CD4-positive, alpha-beta T cell (primary cell): ENCODE results near the gene RND2. TPM values are rescaled to one million over a fixed set of nuclear protein-coding genes. Genes with fewer than 3 reads are reported as not detected.
A peak's percentile ranks its signal among the peaks of the same experiment; 100 is the strongest.

Experiments used
- ATAC-seq: fragments of 200-7000 bp; cut with Tn5 transposase; one replicate; pipeline ENCODE4 v1.10.0; 2022; ENCODE audit warnings: mild to moderate bottlenecking; ENCODE audit not compliant: poor library complexity
- CTCF ChIA-PET: fragments of 350-600 bp; sonication (Branson Sonifier 250); formaldehyde crosslinking; loops from one replicate; lab custom pipeline; 2021; ENCODE audit warnings: antibody characterized with exemption, inconsistent platforms; lab: Charles Lee
- POLR2A ChIA-PET: fragments of 350-600 bp; sonication (Branson Sonifier 250); formaldehyde crosslinking; loops from one replicate; lab custom pipeline; 2021; ENCODE audit warnings: antibody characterized with exemption, inconsistent platforms; lab: Charles Lee
- DNase-seq, 14 experiments: peaks; one replicate each; pipeline ENCODE4 v3.0.0-alpha.2; 2013 to 2020; ENCODE audit warnings: mixed read lengths in 2 of 14
- H3K27ac ChIP-seq, 2 donors: one replicate each; pipeline versions ENCODE4 v1.5.1 to v1.7.0; 2013; ENCODE audit warnings: low read length in 2 of 2, low read depth in 1 of 2, mild to moderate bottlenecking in 1 of 2
- H3K27me3 ChIP-seq, 2 experiments: 1 replicate in 1 of 2; 2 replicates in 1 of 2; pipeline versions ENCODE4 v1.6.1 to v1.7.0; 2013; ENCODE audit warnings: low read length in 2 of 2, control low read depth in 1 of 2, mild to moderate bottlenecking in 1 of 2, moderate library complexity in 1 of 2; ENCODE audit not compliant: insufficient read depth in 2 of 2, control insufficient read depth in 1 of 2
- H3K36me3 ChIP-seq: one replicate; pipeline ENCODE4 v1.6.1; 2013; ENCODE audit warnings: low read length, control low read depth; ENCODE audit not compliant: insufficient read depth
- H3K4me1 ChIP-seq: one replicate; pipeline ENCODE4 v1.6.1; 2013; ENCODE audit warnings: low read length, control low read depth; ENCODE audit not compliant: insufficient read depth
- H3K4me3 ChIP-seq: one replicate; pipeline ENCODE4 v1.5.1; 2013; ENCODE audit warnings: mild to moderate bottlenecking, low read length, moderate library complexity
- H3K9me3 ChIP-seq, 2 experiments: 1 replicate in 1 of 2; 2 replicates in 1 of 2; pipeline versions ENCODE4 v1.6.1 to v1.7.0; 2013; ENCODE audit warnings: low read length in 2 of 2, mild to moderate bottlenecking in 2 of 2, control low read depth in 1 of 2, moderate library complexity in 1 of 2; ENCODE audit not compliant: control insufficient read depth in 1 of 2, insufficient read depth in 1 of 2
- H3K27ac Mint-ChIP-seq: one replicate; pipeline ENCODE4 v1.8.0; 2020; ENCODE audit warnings: mixed read lengths
- H3K27me3 Mint-ChIP-seq: one replicate; pipeline ENCODE4 v1.8.0; 2021; ENCODE audit warnings: mixed read lengths
- H3K36me3 Mint-ChIP-seq: one replicate; pipeline ENCODE4 v1.8.0; 2021; ENCODE audit warnings: low read depth, mixed read lengths
- H3K4me1 Mint-ChIP-seq: one replicate; pipeline ENCODE4 v1.8.0; 2021; ENCODE audit warnings: low read depth, mixed read lengths
- H3K4me3 Mint-ChIP-seq: one replicate; pipeline ENCODE4 v1.8.0; 2020; ENCODE audit warnings: mild to moderate bottlenecking, mixed read lengths
- H3K9me3 Mint-ChIP-seq: one replicate; pipeline ENCODE4 v1.8.0; 2020; ENCODE audit warnings: mixed read lengths
- intact Hi-C, 2 experiments: fragments of 100-400 bp; cut with DNase I in 1 of 2; cut with micrococcal nuclease in 1 of 2; formaldehyde crosslinking; loops; one replicate each; pipeline versions ENCODE4 v1.15.1 to v1.9.0; 2023 to 2025; cut with DNase I, micrococcal nuclease
- total RNA-seq, 174 experiments: library from RNA in 2 of 174; stranded (reverse) in 2 of 174; gene quantifications; one replicate each; pipeline ENCODE4 v1.2.3 and lab custom pipeline; 2021 to 2026
- TF ChIP-seq, protein P1 (sequence below): fragments of 200-600 bp; IDR thresholded peaks from one replicate; pipeline ENCODE4 v1.8.0; 2022; ENCODE audit warnings: antibody characterized with exemption, mild to moderate bottlenecking

Gene RND2
- total RNA-seq, 2 experiments from 2014 or later: 0.27 to 0.28 TPM

- CTCF ChIA-PET: interaction anchor here (1.2 kb wide), 1 partner anchor 28 kb away, joined by 4 read pairs; the partner anchor contains the start of gene RPL27
These were observed 1.6 kb downstream of the RND2 start for GRCh38 chr17:43026595-43026994.

GRCh38 chr17:43027091-43028032, 2.3 kb downstream of the RND2 start:
- H3K27me3 ChIP-seq: no peaks in the 10 kb centered on the region
- TF ChIP-seq, protein P1, sequence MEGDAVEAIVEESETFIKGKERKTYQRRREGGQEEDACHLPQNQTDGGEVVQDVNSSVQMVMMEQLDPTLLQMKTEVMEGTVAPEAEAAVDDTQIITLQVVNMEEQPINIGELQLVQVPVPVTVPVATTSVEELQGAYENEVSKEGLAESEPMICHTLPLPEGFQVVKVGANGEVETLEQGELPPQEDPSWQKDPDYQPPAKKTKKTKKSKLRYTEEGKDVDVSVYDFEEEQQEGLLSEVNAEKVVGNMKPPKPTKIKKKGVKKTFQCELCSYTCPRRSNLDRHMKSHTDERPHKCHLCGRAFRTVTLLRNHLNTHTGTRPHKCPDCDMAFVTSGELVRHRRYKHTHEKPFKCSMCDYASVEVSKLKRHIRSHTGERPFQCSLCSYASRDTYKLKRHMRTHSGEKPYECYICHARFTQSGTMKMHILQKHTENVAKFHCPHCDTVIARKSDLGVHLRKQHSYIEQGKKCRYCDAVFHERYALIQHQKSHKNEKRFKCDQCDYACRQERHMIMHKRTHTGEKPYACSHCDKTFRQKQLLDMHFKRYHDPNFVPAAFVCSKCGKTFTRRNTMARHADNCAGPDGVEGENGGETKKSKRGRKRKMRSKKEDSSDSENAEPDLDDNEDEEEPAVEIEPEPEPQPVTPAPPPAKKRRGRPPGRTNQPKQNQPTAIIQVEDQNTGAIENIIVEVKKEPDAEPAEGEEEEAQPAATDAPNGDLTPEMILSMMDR: no peak
- CTCF ChIA-PET: interaction anchor here (1.2 kb wide), 1 partner anchor 29 kb away, joined by 4 read pairs; the partner anchor contains the start of gene RPL27
- POLR2A ChIA-PET: no interaction called here
- H3K27me3 Mint-ChIP-seq: no peaks in the 10 kb centered on the region
- H3K4me3 ChIP-seq: no peak overlapping the region
- H3K4me1 ChIP-seq: peaks cover 27% of the 10 kb centered on the region
- H3K4me3 Mint-ChIP-seq: peak overlapping the region; percentile 73
- no peaks in the 10 kb centered on the region for H3K9me3 Mint-ChIP-seq
- ATAC-seq: no peak
- peak in 1 of 14 experiments; percentile 18 for DNase-seq
- intact Hi-C loops: loop anchor here (5.0 to 10.0 kb wide), 3 partner anchors 97 to 140 kb away; partner anchors contain the start of gene BRCA1 (in 2 of the 2)
- H3K9me3 ChIP-seq: no peaks in the 10 kb centered on the region
- H3K36me3 ChIP-seq: no peaks in the 10 kb centered on the region
- no peak overlapping the region for H3K27ac ChIP-seq
- no peak overlapping the region for H3K27ac Mint-ChIP-seq
- peaks cover 9% of the 10 kb centered on the region for H3K4me1 Mint-ChIP-seq
- no peaks in the 10 kb centered on the region for H3K36me3 Mint-ChIP-seq

More at GRCh38 chr17:43026595-43026994, 1.6 kb downstream of the RND2 start:
- TF ChIP-seq, protein P1: no peak
- intact Hi-C loops: loop anchor here (5.0 to 10.0 kb wide), 3 partner anchors 98 to 141 kb away; partner anchors contain the start of gene BRCA1 (in 2 of the 2)
- Mint-ChIP-seq H3K9me3 (no peaks in the 10 kb centered on the region), H3K4me3 (peak overlapping the region; percentile 75), H3K27ac (no peak overlapping the region), H3K4me1 (peaks cover 12% of the 10 kb centered on the region), H3K27me3 (no peaks in the 10 kb centered on the region), H3K36me3 (no peaks in the 10 kb centered on the region)
- no peaks in the 10 kb centered on the region for H3K36me3 ChIP-seq
- H3K4me3 ChIP-seq: no peak overlapping the region
- peaks cover 30% of the 10 kb centered on the region for H3K4me1 ChIP-seq
- no peak overlapping the region for H3K27ac ChIP-seq
- ATAC-seq (no peak), DNase-seq (peak in 1 of 14 experiments; percentile 40)
- H3K9me3 ChIP-seq: no peaks in the 10 kb centered on the region
- H3K27me3 ChIP-seq: no peaks in the 10 kb centered on the region
- POLR2A ChIA-PET: interaction anchor here (1.5 kb wide), 1 partner anchor 341 kb away, joined by 3 read pairs; no protein-coding TSS in a partner anchor

- H3K36me3 Mint-ChIP-seq: no peaks in the 10 kb centered on the region
- no peaks in the 10 kb centered on the region for H3K27me3 Mint-ChIP-seq
- ATAC-seq (no peak), DNase-seq (peak in 1 of 14 experiments; percentile 23)
- ChIA-PET POLR2A (interaction anchor here (0.6 kb wide), 1 partner anchor 207 kb away, joined by 3 read pairs; no protein-coding TSS in a partner anchor), CTCF (no interaction called here)
- H3K9me3 ChIP-seq: no peaks in the 10 kb centered on the region
- H3K27me3 ChIP-seq: no peaks in the 10 kb centered on the region
- H3K4me3 Mint-ChIP-seq: peak overlapping the region; percentile 65
- H3K27ac Mint-ChIP-seq: no peak overlapping the region
- intact Hi-C loops: loop anchor here (5.0 to 10.0 kb wide), 3 partner anchors 96 to 139 kb away; partner anchors contain the start of gene BRCA1 (in 2 of the 2)
- H3K36me3 ChIP-seq: no peaks in the 10 kb centered on the region
- TF ChIP-seq, protein P1: no peak
- no peak overlapping the region for H3K4me3 ChIP-seq
- peaks cover 20% of the 10 kb centered on the region for H3K4me1 ChIP-seq
- H3K27ac ChIP-seq: no peak overlapping the region
- H3K4me1 Mint-ChIP-seq: peaks cover 9% of the 10 kb centered on the region
- H3K9me3 Mint-ChIP-seq: no peaks in the 10 kb centered on the region
These were observed 3.3 kb downstream of the RND2 start for GRCh38 chr17:43028221-43028861.
